HG02610 (cell line): ENCODE measurements around the gene PLCG2.
"Not testable (repeated sequence)": the region's sequence is repeated elsewhere in the genome, so short reads cannot be mapped to it uniquely, and the experiment has no call there.

Source experiments
- ATAC-seq: cut with Tn5 transposase; IDR thresholded peaks from one replicate; pipeline ENCODE4 v1.9.1; 2021; ENCODE audit warnings: mild to moderate bottlenecking, moderate library complexity; ENCODE audit not compliant: unreplicated experiment

The PLCG2 gene

DNA sequence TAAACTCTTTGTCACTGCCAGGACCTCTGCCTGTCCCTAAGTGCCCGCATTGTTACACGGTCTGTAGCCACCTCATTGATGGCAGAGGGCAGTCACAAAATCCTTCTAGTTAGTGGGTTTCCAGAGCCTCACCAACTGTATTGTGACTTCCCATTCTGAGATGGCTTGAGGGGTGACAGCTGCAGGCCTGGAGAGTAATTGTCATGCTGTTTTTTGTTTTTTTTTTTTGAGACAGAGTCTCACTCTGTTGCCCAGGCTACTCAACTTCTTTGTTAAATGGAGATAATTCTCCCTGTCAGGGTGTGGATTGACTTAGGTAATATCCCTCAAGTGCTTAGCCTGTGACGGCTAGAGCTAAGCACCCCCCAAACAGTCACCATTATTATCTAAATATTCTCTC lies 154.3 kb downstream of the PLCG2 start:
- ATAC-seq = no peak

DNA sequence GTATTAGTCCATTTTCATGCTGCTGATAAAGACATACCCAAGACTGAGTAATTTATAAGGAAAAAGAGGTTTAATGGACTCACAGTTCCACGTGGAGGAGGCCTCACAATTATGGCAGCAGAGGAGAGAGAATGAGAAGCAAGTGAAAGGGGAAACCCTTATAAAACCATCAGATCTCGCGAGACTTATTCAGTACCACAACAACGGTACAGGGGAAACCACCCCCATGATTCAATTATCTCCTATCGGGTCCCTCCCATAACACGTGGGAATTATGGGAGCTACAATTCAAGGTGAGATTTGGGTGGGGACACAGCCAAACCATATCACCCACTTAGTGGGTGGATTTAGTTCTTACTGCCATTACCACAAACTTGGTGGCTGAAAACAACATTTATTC lies 155.6 kb downstream of the PLCG2 start:
- not testable (repeated sequence) for ATAC-seq

DNA sequence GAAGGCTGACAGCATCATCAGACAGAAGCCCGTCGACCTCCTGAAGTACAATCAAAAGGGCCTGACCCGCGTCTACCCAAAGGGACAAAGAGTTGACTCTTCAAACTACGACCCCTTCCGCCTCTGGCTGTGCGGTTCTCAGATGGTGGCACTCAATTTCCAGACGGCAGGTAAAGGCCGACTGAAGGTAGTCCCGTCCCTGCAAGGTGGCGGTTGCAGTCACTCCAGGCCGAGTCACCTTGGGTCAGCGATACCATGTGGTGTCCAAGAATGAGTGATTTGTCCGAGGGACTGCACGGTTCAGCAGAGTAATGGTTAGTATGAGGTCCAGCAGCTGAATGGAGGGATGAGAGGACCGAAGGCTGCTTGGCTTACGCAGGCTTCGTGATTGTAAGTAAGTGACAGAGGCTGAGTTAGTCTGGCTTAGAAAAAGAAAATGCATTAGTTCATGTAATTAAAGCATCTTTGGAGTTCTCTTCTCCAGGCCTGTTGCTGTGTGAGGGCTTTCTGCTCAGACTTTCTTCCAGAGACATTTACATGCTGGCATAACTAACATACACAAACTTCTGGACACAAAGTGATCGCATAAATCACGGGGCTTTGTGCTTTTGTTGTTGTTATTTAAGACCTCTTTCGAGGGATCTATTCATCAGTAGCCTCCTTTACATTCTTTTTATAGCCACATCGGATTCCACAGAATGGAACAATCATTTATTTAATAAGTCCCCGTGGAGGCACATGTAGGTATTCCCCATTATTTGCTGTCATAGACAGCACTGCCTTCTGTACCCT lies 157.3 kb downstream of the PLCG2 start:
- no peak for ATAC-seq

DNA sequence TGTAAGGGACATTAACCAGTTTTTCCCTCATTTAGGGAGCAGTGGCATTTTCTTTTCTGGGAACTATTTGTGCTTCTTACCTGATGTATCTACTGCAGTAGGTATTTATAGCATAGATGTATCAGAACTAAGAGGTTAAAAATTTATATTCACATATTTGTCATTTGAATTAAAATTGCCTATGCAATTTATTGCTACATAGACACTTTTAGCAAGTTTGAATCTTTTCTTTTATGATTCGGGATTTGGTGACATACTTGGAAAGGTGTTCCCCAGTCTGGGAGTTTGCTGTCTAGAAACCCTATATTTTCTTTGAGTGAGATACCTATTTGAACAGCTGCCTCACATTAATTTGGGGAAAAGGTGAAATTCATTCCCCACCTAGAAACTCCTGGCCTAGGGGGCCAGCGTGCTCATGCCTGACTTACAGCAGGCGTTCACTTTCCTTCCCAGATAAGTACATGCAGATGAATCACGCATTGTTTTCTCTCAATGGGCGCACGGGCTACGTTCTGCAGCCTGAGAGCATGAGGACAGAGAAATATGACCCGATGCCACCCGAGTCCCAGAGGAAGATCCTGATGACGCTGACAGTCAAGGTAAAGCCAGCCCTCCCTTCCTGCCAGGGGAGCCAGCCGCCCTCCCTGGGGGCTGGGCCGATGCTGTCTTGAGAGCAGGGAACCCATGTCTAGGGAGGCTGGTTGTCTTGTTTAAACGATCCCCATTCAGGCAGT lies 158.4 kb downstream of the PLCG2 start:
- no peak for ATAC-seq

DNA sequence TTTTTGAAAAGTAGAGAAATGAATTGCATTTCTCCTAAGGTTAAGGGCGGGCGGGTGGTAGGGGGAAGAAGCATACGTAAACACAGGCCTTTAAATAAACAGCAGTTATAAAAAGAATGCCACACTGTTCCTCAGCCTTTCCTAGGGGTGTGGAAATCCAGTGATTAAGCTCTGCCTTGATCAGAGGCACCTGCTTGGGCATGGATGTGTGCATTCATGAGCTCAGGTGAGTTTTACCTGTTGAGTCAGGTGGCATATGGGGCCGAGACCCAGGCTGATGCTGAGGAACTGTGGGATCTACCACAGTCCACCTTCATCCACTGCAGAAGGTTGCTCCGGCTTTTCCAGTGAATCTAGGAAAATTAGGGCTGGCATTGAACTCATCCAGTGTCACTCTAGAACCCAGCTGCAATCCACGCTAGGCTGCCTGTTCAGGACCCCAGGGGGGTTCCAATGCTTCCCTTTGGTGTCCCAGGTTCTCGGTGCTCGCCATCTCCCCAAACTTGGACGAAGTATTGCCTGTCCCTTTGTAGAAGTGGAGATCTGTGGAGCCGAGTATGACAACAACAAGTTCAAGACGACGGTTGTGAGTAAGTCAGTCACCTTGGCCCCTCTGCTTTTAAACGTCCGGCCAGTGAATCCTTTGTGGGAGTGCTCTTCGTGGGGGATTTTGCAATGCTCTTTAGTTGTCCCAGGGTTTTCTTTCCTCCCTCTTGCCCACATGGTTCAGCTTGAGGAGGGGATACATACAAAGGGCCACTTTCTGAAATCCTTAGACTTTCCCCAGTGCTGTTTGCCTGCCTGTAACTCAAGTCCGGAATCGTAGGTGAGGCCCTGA lies 159.5 kb downstream of the PLCG2 start:
- no peak for ATAC-seq

DNA sequence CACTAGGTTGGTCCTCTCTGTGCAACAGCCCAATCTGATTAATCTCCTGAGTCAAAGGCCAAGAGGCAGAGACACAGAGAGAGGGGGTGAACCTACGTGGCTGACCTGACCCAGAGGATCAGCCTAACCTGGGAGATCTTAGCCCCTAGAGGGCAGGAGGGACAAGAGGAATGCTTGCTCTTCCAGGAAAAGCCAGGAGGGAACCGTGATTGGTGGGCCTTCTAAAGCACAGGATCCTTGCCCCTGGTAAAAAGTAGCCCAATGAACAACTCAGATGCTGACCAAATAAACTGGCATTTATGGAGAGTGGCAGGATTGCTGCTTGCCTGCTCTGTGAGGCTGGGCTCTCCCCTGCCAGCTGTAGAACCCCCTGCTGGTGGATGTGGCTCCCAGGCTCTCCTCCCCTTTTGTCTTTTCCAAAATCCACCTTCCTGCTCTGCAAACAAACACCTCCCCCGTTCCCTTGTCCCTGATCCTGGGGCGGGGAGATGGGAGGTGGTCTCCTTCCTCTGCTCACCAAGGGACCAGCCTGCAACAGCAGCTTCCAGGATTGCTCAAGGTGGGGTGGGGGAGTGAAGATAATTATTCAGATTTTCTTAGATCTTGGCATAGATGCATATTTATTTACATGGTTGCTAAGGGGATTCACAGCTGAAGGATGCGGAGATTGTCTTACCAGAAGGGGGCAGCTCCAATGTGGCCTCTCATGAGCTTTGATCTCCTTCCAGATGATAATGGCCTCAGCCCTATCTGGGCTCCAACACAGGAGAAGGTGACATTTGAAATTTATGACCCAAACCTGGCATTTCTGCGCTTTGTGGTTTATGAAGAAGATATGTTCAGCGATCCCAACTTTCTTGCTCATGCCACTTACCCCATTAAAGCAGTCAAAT lies 160.3 kb downstream of the PLCG2 start:
- ATAC-seq = no peak

DNA sequence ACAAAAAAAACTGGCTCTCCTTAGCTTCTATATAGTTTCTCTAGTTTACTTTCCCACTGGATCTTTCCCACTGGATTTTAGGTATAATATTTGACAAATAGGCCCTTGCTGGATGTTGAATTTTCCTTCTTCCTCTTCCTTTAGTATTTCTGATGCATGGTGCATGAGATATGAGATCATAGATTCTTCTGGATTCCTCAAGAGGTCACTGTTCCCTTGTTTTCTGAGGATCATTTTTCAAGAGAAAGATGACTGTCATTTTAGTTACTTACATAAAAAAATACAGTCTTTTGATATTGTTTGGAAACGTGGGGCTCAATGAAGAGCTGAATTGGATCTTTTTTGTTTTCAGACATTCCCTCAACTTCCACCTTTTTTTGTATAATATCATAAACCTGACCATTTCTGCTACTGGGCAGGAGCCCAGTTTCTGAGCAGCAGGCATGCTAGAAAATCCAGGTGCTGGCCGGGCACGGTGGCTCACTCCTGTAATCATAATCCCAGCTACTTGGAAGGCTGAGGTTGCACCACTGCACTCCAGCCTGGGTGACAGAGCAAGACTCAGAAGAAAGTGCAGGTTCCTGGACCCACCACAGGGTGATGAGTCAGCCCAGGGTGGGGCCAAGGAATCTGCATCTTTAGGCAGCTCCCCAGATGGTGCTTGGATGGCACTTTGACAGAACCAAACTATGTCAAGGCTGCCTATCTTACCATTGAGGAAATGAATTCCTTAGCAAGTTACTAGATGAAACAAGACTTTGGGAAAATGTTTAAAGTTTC lies 161.9 kb downstream of the PLCG2 start:
- ATAC-seq = no peak

DNA sequence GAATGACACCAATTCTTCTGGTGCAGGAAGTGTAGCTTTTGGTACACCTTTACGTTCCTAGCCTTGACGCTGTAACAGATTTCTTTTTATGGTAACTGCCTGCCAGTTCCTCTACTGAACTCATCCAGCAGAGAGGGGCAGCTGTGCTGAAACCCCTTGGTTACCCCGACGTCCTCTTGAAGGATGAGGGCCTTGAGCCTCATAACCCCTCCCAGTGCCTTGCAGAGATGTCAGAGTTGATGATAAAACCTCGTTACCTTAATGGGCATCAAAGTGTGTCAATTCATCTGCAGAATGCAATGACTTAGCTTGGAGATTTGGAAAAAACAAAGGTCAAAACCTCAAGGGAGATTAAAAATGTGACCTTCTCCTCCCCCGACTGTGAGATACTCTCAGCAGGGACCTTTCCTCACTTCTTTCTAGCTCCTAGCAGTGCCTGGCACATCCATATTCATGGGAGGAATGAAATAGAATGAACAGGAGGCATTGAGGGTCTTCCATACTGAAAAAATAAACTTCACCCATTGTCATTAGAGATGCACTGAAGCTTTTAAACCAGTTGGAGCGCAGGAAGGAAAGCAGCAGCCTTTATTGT lies 163.0 kb downstream of the PLCG2 start:
- ATAC-seq = no peak

DNA sequence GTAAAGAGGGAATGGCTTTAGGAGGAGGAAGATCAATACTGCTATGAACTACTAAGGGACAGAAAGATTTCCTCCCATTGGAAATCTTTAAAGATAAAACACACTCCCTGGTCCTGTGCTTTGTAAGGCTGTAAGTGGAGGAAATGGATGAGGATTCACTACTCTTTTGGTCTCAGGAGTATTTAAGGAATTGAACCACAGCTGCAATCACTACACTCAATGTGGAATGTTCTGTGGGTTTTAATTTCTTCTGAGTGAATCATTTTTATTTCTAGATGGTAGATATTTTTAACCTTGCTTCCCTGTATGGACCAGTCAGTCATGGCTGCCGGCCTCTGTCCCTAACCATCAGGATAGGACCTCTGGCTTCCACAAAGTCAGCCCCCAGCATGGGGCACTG lies 166.6 kb downstream of the PLCG2 start:
- no peak for ATAC-seq

DNA sequence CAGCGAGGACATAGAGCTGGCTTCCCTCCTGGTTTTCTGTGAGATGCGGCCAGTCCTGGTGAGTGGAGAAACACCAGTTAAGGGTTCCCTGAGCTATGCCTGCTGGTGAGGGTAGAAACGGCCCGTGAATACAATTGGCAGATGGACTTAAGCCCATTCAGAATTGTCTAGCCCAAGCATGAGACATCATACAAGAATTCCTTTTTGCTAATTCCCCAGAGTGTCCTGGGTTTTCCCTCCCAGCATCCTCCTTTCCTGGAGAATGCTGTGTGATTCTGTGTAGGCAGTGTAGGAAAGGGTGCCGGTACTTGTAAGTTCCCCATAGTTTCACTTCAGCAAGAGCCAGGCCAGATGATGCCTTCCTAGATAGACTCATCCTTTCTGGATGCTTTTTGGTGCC lies 167.1 kb downstream of the PLCG2 start:
- ATAC-seq = no peak

DNA sequence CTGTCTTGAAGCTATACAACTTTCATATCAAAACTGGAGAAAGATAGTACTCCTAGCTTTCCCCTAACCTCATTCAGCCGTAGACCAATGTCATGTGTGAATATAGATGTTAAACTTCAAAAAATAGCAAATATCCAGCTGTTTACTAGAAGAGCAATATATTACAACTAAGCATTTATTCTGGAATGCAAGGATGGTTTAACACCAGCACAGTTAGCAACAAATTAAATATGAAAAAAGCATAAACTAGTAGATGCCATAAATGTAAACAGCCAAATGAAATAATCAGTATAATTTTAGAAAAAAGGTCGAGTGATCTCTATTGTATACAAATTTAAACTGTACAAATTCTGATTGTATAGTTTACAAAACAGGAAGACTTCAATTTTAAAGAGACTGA lies 172.5 kb downstream of the PLCG2 start:
- no peak for ATAC-seq

DNA sequence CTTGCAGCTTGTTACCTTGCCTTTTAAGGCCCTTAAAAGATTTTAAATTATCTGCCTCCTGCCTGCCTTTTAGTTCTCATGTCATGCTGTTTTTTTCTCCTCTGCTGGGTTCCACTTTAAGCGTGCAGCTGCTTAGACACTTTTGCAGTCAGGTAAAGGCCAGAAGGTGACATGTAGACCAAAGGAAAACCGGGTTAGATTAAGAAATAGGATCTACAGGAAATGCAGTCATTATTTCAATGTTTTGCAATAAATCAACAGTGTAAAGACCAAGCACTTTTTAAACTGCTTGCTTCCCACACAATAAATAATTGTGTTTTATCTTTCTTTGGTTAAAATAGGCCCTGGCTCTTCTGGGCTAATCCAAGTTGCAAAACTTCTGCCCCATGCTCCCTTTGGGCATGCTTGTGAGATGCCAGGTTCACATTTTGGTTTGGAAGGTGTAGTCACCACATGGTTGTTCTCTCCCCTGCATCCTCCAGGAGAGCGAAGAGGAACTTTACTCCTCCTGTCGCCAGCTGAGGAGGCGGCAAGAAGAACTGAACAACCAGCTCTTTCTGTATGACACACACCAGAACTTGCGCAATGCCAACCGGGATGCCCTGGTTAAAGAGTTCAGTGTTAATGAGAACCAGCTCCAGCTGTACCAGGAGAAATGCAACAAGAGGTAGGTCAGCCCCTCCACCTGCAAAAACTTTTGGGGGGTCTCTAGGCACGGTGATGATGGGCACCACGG lies 177.3 kb downstream of the PLCG2 start:
- ATAC-seq = no peak

DNA sequence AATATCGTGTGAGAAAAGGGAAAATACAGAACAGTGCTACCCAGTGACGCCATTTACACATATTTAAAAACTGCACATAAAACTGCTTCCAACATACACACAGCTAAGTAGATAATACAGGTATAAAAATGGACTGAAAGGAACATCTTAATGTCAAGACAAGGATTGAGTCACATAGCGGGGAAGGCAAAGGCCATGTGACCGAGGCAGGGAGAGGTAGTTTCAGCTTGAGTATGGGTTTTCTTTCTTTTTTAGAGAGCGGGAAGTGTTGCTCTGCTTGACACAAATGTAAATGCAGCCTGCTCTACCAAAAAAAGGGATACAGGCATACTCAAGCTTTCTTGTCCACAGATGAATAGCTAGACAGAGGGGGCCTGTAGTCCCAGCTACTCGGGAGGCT lies 185.7 kb downstream of the PLCG2 start:
- no peak for ATAC-seq

DNA sequence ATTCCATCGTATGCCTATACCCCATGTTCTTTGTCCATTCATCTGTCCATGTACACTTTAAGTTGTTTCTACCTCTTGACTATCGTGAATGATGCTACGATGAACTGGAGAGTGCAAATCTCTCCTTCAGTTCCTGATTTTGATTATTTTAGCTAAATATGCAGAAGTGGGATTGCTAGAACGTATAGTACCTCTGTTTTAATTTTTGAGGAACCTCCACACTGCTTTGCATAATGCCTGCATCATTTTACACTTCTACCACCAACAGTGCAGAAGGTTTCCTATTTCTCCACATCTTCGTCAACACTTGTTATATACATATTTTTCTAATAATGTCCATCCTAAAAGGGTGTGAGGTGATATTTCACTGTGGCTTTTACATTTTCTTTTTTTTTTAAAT lies 188.3 kb downstream of the PLCG2 start:
- ATAC-seq = no peak

DNA sequence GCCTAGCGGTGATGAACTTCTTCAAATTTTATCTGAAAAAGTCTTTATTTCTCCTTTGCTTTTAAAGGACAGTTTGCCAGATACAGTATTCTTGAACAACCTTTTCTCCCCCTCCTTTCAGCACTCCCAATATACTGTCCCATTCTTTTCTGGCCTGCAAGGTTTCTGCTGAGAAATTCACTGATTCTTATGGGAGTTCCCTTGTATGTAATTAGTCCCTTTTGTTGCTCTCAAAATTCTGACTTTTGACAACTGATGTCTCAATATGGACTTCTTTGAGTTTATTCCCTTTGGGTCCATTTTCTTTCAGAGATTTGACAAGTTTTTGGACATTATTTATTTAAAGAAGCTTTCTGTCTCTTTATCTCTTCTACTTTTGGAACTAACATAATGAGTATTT lies 192.8 kb downstream of the PLCG2 start:
- ATAC-seq = no peak

DNA sequence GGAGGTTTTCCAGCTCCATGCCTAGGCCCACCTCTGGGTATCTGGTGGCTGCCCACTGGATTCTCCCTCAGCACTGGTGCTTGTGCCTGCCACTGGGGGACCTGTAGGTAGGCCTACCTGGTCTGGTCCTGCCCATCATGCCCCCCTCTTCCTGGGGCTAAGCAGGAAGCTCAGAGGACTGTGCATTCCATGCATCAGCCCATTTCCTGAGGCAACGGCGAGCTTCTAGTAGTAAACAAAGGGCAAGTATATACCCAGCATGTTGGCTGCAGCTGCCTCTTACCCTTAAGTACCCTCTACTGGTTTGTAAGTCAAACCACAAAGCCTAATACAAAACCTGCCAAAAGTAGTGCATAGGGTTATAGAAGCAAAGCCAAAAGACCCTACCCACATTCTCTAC lies 194.6 kb downstream of the PLCG2 start:
- no peak for ATAC-seq

DNA sequence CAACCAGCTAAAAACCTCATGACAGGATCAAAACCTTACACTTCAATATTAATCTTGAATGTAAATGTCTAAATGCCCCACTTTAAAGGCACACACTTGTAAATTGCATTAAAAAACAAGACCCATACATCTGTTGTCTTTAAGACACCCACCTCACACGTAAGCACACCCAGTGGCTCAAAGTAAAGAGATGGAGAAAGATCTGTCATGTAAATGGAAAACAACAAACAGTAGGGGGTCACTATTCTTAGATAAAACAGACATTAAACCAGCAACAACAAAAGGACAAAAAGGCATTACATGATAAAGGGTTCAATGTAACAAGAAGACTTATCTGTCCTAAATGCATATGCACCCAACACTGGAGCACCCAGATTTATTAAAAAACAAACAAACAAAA lies 196.5 kb downstream of the PLCG2 start:
- ATAC-seq = no peak

DNA sequence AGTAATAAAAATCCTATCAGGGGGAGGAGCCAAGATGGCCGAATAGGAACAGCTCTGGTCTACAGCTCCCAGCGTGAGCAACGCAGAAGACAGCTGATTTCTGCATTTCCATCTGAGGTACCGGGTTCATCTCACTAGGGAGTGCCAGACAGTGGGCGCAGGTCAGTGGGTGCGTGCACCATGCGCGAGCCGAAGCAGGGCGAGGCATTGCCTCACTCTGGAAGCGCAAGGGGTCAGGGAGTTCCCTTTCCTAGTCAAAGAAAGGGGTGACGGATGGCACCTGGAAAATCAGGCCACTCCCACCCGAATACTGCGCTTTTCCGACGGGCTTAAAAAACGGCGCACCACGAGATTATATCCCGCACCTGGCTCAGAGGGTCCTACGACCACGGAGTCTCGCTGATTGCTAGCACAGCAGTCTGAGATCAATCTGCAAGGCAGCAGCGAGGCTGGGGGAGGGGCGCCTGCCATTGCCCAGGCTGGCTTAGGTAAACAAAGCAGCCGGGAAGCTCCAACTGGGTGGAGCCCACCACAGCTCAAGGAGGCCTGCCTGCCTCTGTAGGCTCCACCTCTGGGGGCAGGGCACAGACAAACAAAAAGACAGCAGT lies 198.3 kb downstream of the PLCG2 start:
- ATAC-seq = not testable (repeated sequence)
